NCI-H748 (cell line): Measurements from ENCODE around the gene MTG2.

Experiments
- DNase-seq: peaks from one replicate; lab custom pipeline; 2025; ENCODE audit not compliant: unreplicated experiment; lab: John Stamatoyannopoulos, UW

Gene MTG2

GRCh38 chr20:62178316-62179161, 4.3 kb upstream of the MTG2 start:
- no peak for DNase-seq

GRCh38 chr20:62179162-62179504, 3.7 kb upstream of the MTG2 start:
- no peak for DNase-seq

GRCh38 chr20:62181808-62182207, 1.0 kb upstream of the MTG2 start:
- no peak for DNase-seq

GRCh38 chr20:62183426-62184142, 756 bp downstream of the MTG2 start:
- peak; percentile 5 for DNase-seq

DNA sequence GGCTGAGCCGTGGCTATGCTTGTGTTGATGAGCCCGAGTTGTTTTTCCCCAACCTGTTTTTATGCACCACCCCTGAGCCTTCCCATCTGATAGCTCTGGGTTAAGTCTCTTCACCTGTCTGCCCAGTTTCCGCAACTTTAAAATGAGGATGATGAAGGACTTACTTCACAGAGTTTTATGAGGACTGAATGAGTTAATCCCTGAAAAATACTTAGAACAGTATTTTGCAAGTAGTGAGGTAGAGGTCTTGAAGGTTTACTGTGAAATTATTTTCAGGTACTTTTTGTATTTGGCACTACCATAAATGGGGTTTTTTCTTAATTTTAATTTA, 3.2 kb downstream of the MTG2 start:
- DNase-seq, result no peak

DNA sequence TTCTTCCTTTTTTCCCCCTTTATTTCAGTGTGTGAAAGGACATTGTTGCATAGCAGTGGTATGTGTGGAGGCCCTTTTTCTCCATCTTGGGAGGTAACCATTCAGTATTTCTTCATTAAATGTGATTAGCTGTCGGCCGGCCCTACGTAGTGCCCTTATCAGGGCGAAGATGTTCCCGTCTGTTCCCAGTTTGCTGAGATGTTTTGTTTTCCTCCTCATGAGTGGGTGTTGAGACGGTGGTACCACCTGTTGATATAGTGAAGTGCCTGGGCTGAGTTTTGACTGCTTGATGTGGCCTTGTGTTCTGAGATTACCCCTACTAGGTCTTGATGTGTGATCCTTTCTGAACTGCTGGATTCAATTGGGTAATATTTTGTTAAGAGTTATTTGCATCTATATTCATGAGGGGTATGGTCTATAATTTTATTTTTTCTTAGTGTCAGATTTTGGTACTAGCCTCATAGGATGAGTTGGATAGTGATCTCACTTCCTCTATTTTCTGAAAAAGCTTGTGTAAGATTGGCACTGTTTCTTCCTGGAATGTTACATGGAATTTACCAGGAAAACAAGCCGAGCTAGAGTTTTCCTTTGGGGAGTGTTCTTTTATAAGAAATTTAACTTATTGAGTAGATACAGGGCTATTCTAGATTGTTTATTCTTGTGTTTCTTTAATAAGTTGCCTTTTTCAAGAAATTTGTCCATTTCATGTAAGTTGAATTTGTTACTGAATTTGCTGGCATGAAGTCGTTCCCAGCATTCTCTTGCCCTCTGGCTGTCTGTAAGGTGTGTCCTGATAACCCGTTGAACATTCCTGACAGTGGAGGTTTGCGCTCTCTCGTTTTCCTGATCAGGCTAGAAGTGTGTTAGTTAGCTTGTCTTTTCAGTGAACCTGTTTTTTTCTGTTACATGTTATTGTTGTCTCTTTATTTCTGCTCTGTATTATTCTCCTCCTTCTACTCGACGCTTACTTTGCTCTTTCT, 4.3 kb downstream of the MTG2 start:
- DNase-seq, result no peak

- no peak for DNase-seq
Observed at GRCh38 chr20:62190639-62191411, 8.0 kb downstream of the MTG2 start.

DNA sequence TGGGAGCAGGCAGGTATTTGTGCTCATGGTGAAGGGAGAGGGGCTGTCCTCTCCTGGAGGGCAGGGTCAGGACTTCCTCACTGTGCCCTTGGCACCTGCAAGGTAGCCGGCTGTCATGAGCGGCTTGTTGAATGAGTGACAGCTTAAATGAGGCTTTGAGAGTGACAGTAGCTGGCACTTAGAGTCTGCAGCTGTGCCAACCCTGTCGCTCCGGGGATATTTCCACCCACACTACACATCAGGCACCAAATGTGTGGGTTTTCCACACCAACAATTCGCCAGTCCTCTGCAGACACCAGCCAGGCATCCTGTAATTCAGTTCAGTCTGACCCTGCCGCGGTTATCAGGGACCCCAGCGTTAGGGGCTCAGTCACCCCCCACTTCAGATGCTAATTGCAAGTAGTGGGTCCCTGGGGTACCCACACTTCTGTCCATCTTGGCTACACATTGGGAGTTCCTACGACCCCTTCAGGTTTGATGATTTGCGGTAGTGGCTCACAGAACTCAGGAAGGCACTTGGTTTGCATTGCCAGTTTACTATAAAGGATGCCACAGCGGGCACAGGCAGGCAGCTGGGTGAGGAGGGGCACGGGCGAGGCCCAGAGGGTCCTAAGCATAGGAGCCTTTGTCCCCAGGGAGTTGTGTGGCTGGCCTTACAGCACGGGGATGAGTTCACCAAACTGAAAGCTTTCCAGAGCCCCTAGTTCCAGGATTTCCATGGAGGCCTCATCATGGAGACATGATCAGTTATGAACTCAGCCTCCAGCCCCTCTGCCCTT, 9.1 kb downstream of the MTG2 start:
- no peak for DNase-seq

DNA sequence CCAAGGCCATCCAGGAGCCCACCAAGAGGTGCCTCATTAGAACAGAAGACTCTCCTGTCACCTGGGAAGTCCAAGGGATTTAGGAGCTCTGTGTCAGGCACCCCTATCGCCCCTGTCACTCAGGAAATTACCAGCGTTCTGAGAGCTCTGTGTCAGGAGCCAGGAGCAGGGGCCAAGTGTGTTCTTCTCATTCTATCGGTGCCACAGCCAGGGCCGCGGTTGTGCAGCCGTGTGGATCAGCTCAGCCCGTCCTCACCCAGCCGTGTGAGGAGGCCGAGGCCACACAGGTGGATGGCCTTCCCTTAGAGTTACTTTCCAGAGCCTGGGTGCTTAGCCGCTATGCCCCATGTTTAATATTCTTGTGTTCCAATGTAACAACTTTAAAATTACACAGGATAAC, 9.8 kb downstream of the MTG2 start:
- no peak for DNase-seq

DNA sequence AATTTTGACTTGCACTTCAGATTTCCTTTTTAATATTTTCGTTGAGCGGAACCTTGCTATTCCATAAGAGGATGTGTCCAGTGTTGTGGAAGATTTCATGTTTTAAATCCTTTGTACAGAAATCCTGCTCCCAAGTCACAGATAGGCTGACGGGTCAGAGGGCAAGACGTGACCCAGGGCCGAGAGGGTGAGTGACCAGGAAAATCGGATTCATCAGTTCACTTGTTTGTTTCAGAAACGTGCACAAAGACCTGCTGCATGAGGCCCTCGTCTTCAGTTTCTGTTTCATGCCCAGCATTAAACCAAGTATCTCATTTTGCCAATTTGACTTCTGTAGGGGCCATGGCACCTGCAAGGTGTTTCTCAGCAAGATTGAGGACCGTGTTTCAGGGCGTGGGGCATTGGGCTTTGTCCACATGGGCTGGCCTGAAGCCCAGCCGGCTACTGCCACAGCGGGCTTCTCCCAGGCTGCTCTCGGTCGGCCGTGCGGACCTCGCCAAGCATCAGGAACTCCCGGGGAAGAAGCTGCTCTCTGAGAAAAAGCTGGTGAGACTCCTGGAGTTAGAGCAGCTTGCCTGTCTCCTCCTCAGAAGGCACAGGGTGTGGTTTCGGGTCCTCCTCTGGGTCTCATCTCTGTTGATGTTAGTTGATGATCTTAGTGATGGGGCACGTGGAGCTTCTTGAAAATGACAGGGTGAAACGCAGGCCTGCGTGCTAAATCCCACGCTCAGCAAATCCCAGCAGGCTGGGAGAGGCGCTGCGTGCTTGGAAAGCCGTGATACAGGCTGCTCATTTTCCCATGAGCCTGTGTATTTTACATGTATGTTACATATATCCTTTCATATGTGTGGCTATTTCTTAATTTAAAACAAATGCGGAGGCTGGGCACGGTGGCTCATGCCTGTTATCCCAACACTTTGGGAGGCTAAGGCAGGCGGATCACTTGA, 10.5 kb downstream of the MTG2 start:
- no peak for DNase-seq

DNA sequence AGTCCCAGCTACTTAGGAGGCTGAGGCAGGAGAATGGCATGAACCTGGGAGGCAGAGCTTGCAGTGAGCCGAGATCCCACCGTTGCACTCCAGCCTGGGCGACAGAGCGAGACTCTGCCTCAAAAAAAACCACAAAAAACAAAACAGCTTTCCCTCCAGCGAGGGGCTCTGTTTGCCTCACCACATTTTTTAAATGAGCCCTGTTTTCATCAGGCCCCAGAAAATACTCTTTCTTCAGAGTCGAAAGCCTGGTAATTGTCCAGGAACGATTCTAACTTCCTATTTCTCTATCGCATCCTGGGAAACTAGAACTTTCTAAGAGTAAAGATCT, 12.2 kb downstream of the MTG2 start:
- no peak for DNase-seq

GRCh38 chr20:62195736-62196135, 12.9 kb downstream of the MTG2 start:
- DNase-seq, result no peak

DNA sequence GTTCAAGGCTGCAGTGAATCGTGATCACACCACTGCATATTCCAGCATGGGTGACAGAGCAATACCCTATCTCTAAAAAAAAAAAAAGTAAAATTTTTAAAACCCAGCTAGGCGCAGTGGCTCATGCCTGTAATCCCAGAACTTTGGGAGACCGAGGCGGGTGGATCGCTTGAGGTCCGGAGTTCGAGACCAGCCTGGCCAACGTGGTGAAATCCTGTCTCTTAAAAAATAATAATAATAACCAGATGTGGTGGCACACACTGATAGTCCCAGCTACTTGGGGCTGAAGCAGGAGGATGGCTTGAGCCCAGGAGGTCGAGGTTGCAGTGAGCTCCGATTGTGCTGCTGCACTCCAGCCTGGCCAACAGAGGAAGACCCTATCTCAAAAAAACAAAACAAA, 13.5 kb downstream of the MTG2 start:
- no peak for DNase-seq

- DNase-seq, result no peak
Observed at GRCh38 chr20:62197311-62197710, 14.5 kb downstream of the MTG2 start.

- no peak for DNase-seq
Observed at GRCh38 chr20:62197801-62198200, 15.0 kb downstream of the MTG2 start.

DNA sequence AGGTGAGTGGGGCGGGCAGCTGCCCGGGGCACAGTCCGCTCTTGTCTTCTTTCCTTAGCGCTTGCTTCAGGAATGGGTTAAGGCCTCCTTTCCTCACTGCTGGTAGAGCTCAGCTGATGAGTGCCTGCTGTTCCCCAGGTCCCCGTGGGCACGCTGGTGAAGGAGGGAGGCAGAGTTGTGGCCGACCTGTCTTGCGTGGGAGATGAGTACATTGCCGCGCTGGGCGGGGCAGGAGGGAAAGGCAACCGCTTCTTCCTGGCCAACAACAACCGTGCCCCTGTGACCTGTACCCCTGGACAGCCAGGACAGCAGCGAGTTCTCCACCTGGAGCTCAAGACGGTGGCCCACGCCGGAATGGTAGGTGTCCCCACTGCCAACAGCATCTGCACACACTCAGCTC, 15.7 kb downstream of the MTG2 start:
- DNase-seq, result no peak

DNA sequence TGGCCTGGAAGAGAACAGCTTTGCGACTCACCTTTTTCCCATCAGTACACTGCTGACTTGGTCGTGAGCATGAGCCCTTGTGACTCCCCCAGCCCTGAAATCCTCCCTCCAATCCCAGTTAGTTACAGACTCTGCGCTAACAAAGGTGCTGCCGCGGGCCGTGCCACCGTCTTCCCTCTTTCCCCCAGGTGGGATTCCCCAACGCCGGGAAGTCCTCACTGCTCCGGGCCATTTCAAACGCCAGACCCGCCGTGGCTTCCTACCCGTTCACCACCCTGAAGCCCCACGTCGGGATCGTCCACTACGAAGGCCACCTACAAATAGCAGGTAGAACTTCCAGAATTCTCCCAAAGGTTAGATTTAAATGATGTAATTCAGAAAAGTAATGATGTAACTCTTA, 16.1 kb downstream of the MTG2 start:
- DNase-seq, result no peak

DNA sequence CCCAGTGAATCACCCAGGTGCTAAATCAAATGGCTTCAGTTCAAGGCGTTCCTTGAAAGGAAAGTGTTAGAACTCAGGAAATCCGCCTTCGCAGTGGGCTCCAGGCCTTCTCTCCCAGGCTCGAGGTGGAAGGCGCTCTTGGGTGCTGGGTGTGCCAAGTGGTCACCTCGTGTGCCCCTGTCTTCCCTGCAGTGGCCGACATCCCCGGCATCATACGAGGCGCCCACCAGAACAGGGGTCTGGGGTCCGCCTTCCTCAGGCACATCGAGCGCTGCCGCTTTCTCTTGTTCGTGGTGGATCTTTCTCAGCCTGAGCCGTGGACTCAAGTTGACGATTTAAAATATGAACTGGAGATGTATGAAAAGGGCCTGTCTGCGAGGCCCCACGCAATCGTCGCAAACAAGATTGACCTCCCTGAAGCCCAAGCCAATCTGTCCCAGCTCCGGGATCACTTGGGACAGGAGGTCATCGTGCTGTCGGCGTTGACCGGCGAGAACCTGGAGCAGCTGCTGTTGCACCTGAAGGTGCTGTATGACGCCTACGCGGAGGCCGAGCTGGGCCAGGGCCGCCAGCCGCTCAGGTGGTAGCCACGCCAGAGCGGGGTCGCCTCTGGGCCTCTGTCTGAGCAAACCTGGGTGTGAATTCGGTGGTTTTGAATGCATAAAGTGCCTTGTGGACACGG, 17.8 kb downstream of the MTG2 start:
- DNase-seq, result no peak
